Femur (tissue), 1 donor: ENCODE results near the gene RAB11A.

Experiments
- DNase-seq: peaks from one replicate; pipeline ENCODE4 v3.0.0-alpha.2; 2017

The RAB11A gene

DNA sequence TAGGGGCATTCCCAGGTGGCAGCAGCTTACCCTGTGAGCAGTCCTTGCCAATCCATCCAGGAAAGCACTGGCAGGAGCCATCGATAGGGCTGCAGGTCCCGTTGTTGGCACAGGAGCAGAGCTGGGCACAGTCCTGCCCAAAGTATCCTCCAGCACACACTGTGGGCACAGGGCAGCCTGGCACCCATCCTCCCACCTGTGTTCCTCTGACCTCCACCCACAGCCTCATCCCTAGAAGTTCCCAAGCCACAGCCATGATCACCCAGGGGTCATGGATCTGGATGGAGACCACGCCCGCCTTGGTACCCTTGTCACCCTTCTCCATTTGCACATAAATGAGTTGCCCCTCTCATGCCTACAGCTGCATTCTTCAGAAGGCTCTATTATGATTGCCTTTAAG is 48.6 kb downstream of the RAB11A start:
- no peak for DNase-seq

GRCh38 chr15:65918357-65918920 is 49.1 kb downstream of the RAB11A start:
- no peak for DNase-seq

GRCh38 chr15:65918945-65919344 is 49.7 kb downstream of the RAB11A start:
- DNase-seq, result no peak

DNA sequence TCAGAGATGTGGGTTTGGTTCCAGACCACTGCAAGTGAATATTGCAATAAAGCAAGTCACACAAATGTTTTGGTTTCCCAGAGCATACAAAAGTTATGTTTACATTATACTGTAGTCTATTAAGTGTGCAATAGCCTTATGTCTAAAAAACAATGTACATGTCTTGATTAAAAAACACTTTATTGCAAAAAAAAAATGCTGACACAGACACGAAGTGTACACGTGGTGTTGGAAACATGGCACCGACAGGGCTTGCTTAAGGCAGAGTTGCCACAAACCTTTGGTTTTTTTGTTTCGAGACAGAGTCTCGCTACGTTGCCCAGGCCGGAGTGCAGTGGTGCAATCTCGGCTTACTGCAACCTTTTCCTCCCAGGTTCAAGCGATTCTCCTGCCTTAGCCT is 50.1 kb downstream of the RAB11A start:
- no peak for DNase-seq

- no peak for DNase-seq
Measured at GRCh38 chr15:65920121-65920520, 50.8 kb downstream of the RAB11A start.

DNA sequence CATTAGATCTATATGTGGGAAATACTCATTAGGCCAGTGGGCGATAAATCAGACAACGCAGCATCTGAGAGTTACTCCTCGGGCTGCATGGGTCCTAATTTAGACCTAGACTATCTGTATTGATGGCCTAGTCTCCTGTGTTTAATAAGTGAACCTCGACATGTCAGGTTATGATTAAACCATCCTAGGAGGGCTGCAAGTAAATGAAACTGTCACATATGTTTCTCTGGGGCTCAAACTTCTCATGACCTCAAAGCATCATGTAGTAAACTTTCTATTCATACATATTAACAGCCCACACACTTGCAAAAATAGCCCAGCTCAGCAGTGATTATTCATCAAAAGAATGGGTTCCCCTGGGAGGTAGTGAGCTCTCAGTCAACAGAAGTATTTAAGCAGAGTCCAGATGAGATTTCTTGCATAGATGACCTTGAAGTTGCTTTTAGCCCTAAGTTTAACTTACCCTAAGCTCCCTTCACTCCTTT is 51.6 kb downstream of the RAB11A start:
- DNase-seq, result no peak

DNA sequence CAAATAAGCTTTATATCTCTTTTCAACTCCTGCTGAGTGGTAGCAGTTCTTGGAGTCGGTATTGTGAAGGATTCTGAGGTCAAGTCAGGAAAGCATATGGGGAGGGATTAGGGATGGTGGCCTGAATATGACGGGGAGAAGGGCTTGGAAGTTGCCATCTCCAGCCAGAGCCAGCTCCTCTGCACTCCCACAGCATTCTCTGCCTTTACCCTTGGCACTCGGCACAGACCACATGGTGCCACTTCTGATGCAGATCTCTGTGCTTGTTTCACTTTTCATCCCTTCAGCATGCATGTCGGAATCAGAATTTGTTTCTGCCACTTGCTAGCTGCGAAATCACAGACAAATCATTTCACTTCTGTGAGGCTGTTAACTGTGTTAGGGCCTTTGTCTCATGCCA is 52.5 kb downstream of the RAB11A start:
- DNase-seq, result no peak

- DNase-seq, result no peak
Measured at GRCh38 chr15:65922621-65923020, 53.3 kb downstream of the RAB11A start.

GRCh38 chr15:65923264-65923663 is 54.0 kb downstream of the RAB11A start:
- no peak for DNase-seq

- no peak for DNase-seq
Measured at GRCh38 chr15:65924004-65924403, 54.7 kb downstream of the RAB11A start.

- no peak for DNase-seq
Measured at GRCh38 chr15:65925338-65925737, 56.0 kb downstream of the RAB11A start.

DNA sequence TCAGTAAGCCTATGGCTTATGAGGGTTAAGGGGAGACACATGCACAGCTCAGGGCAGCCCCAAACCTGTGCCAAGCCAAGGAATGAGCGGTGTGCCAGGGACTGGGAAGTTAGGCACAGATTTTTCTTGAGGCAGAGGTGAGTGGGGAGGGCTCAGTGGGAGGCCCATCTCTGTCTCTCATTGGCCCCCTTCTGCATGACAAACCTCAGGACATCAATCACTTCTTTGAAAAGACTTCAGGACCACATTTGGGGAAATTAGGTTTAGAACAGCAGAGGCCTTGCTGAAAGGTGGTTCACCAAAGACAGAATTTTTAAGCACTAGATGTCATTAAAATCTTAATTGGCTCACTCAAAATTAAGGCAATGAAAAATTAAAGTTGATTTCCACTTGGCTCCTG is 57.2 kb downstream of the RAB11A start:
- DNase-seq, result no peak

DNA sequence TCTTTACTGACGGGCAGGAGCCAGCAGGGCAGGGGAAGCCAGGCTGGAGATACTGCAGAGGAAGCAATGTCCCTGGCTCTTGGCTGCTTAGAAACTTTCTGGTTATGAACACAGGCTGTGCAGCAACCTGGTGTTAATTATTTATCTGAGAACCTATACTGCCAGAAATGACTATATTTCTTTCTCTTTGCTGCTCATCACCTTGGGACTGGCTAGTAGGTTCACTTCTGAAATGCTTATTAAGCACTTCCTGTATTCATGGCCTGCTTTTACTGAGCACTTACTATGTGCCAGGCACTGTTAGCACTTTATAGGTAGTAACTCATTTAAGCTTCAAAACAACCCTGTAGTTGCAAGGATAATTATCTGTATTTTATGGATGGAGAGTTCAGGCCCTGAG is 57.6 kb downstream of the RAB11A start:
- DNase-seq, result no peak

- no peak for DNase-seq
Measured at GRCh38 chr15:65927545-65927944, 58.3 kb downstream of the RAB11A start.

GRCh38 chr15:65929573-65929972 is 60.3 kb downstream of the RAB11A start:
- no peak for DNase-seq

- no peak for DNase-seq
Measured at GRCh38 chr15:65930134-65930533, 60.8 kb downstream of the RAB11A start.

GRCh38 chr15:65931221-65931620 is 61.9 kb downstream of the RAB11A start:
- DNase-seq, result no peak

GRCh38 chr15:65935391-65935790 is 66.1 kb downstream of the RAB11A start:
- DNase-seq, result no peak

DNA sequence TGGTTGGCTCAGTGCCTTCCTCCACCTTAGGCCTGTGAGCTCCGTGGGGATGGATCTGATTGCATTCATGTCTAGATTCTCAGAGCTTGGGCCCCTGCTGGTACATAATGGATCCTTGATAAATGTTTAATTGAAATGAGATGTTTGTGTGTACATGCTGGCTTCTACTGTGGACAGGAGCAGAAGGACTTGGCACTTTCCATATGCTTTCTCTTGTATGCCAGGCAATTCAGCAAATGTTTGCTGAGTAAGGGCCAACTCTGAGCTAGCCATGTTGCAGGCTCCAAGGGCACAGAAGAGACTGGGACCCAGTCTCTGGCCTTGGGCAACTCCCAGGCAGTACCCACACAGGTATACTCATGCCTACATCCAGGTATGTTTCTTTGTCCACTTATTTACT is 67.0 kb downstream of the RAB11A start:
- no peak for DNase-seq

- no peak for DNase-seq
Measured at GRCh38 chr15:65937054-65937453, 67.8 kb downstream of the RAB11A start.

DNA sequence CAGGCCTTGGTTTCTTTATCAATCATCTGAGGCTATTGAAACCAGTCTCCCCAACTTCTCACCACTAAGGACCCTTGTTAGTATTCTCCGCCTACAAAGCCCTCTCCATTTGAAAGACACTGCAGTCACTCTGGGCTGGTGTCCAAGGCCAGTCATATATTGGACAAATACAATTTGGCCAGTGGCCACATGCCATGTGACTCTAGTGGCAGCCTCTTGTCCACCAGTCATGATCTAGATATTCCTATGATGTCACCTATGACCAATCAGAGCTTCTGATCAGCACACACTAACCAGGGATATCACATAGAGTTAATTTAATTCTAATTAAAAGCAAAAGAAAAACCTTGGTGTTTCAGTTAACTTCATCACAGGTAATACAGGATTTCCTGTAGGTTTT is 68.2 kb downstream of the RAB11A start:
- DNase-seq, result no peak

DNA sequence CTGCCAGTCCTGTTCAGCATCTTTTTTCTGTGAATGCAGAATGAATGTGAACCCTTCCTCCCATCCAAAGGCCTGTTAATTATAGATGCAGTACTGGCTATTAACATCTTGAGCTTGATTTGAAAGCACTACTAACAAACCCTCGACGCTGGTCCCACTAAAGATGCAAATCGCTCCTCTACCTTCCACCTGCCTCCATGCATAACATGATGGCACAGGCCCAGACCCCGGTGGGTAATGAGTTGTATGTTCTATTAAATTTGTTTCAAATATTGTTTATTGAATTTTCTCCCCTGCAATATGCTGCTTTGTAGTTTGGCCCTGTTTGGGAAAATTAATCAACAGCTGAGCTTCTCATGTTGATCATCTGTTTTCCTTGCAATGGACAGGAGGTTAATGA is 69.3 kb downstream of the RAB11A start:
- DNase-seq, result no peak

- no peak for DNase-seq
Measured at GRCh38 chr15:65939901-65940617, 70.8 kb downstream of the RAB11A start.

DNA sequence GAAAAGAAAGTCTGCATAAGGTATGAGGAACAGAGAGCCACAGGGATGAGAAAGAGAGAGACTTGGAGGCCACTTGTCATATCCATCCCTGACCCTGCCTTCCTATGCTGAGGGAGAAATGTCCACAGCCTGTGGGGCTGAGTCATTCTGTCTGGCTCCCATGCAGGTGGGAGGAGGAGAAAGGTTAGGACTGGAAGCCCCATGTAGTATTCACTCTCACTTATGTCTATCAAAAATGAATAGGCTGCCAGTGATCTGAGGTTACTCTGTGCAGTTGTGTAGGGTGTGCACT is 71.3 kb downstream of the RAB11A start:
- DNase-seq, result no peak
